ENCODE measurements around the gene PPP1R3G. TPM values are rescaled to one million over a fixed set of nuclear protein-coding genes. Genes with fewer than 3 reads are reported as not detected.

Gene PPP1R3G
- total RNA-seq, 1 donor, result 0.31 TPM

DNA sequence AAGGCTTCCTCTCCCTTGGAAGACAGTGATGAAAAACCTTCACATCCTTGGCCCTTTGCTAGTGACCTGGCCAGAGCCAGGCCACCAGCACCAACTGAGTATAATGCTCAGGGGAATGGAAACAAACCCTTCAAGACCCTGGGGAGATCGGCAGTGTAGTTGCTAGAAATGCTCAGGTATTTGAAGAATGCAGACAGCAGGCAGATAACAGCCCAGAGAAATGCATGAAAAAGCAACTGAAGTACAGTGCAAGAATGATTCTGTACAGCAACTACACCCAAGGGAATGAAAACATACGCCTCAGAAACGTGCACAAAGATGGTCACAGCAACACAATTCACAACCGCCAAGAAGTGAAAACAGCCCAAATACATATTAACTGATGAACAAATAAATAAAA lies 41.1 kb downstream of the PPP1R3G start:
- Histone ChIP-seq H3K4me1 (ENCODE audit: insufficient read depth, low read length) (peaks cover 5% of the 10 kb centered on the region), H3K27me3 (ENCODE audit: insufficient read depth, low read length) (no peaks in the 10 kb centered on the region), H3K9me3 (ENCODE audit: low read depth, low read length) (no peaks in the 10 kb centered on the region), H3K4me3 (ENCODE audit: low read length) (no peak overlapping the region)

- H3K4me1 ChIP-seq (ENCODE audit: insufficient read depth, low read length), result peaks cover 5% of the 10 kb centered on the region
- no peaks in the 10 kb centered on the region for H3K9me3 ChIP-seq (ENCODE audit: low read depth, low read length)
- H3K4me3 ChIP-seq (ENCODE audit: low read length), result no peak overlapping the region
- no peaks in the 10 kb centered on the region for H3K27me3 ChIP-seq (ENCODE audit: insufficient read depth, low read length)
These were observed 42.1 kb downstream of the PPP1R3G start for GRCh38 chr6:5127106-5127687.

DNA sequence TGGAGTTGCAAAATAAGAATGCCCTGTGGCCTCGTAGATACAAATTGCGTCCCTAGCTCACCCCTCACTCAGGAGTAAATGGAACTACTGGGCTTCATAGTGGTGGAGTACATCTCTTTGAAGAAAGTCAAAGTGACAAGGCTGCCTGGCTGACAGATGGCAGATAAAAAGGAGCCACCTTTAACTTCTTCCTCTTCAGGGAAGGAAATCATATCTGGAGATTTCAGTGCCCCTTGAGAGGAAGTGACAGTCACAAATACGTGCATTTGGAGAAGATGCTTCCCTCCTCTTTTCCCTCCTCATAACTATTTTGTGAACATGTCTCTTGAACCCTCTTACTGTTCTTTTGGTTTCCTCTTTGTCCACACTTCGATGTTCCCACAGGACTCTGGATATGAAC lies 43.2 kb downstream of the PPP1R3G start:
- Histone ChIP-seq H3K4me1 (ENCODE audit: insufficient read depth, low read length) (peaks cover 16% of the 10 kb centered on the region), H3K4me3 (ENCODE audit: low read length) (no peak overlapping the region), H3K9me3 (ENCODE audit: low read depth, low read length) (no peaks in the 10 kb centered on the region), H3K27me3 (ENCODE audit: insufficient read depth, low read length) (no peaks in the 10 kb centered on the region)

DNA sequence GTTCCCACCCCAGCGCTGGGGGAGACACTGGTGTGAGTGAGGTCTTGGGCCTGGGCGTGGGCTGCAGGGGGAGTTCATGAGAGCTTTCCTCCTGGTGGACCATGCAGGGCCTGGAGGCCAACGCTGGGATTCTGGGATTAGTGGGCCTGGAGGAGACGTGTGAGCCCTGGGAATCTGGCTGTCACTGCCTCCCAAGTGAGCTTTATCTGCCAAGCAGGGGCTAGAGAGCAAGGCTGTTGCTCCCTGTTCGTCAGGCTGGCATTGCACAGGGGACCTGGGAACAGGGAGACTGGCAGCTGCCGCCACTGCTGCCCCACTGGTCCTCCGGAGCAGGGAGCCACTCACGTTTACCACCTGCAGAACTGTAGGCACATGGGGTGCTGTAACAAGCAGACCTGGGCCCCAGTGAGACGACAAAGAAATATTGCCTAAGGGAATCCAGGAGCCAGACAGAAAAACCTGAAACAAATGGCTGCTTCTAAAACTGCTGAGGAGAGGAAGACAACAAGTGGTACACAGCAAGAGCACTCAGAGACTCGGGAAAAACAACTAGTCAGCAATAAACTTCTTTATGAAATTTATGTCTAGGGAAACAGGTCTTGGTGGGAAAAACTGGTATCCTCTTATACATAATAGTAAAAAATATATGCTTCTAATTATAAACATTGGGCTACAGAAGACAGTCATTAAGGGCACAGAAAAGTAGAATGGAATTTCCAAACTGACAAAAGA lies 45.2 kb downstream of the PPP1R3G start:
- Histone ChIP-seq H3K4me3 (ENCODE audit: low read length) (no peak overlapping the region), H3K9me3 (ENCODE audit: low read depth, low read length) (no peaks in the 10 kb centered on the region), H3K27me3 (ENCODE audit: insufficient read depth, low read length) (no peaks in the 10 kb centered on the region), H3K4me1 (ENCODE audit: insufficient read depth, low read length) (peaks cover 16% of the 10 kb centered on the region)

DNA sequence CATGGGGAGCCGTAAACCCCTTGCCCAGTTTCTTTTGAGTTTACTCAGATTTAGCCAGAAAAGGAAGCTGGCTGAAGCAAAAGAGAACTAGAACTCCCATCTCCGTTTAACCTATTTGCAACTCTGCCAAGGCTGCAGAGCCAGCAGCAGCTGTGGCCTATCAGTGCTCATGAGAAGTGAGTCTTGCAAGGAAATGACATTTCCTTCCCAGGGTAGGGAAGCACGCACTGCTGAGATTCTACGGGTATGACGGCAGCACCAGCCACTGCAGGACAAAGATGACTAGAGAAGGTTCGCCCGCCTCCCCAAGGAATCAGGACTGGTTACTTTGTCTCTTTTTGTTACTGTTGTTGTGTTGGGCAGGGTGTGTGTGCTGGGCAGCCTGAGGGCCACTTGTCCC lies 47.6 kb downstream of the PPP1R3G start:
- Histone ChIP-seq H3K4me1 (ENCODE audit: insufficient read depth, low read length) (peaks cover 20% of the 10 kb centered on the region), H3K4me3 (ENCODE audit: low read length) (no peak overlapping the region), H3K27me3 (ENCODE audit: insufficient read depth, low read length) (no peaks in the 10 kb centered on the region)

DNA sequence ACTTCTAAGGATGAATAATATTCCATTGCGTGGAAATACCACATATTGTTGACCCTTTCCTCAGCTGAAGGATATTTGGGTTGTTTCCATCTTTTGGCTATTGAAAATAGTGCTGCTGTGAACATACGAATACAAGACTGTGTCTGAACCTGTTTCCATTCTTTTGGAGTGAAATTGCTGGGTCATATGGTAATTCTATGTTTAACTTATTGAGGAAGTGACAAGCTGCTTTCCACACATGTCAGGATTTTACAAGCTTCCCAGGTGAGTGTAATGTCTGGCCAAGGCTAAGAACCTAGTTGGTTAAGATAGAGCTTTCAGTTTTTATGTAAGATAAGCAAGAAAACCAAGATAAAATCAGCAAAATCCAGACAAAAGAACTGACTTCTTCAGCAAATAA lies 48.8 kb downstream of the PPP1R3G start:
- no peaks in the 10 kb centered on the region for H3K9me3 ChIP-seq (ENCODE audit: low read depth, low read length)
- peaks cover 15% of the 10 kb centered on the region for H3K4me1 ChIP-seq (ENCODE audit: insufficient read depth, low read length)
- H3K27me3 ChIP-seq (ENCODE audit: insufficient read depth, low read length), result no peaks in the 10 kb centered on the region
- no peak overlapping the region for H3K4me3 ChIP-seq (ENCODE audit: low read length)

More for the DNA sequence above, 47.6 kb downstream of the PPP1R3G start:
- H3K9me3 ChIP-seq (ENCODE audit: low read depth, low read length), result no peaks in the 10 kb centered on the region

DNA sequence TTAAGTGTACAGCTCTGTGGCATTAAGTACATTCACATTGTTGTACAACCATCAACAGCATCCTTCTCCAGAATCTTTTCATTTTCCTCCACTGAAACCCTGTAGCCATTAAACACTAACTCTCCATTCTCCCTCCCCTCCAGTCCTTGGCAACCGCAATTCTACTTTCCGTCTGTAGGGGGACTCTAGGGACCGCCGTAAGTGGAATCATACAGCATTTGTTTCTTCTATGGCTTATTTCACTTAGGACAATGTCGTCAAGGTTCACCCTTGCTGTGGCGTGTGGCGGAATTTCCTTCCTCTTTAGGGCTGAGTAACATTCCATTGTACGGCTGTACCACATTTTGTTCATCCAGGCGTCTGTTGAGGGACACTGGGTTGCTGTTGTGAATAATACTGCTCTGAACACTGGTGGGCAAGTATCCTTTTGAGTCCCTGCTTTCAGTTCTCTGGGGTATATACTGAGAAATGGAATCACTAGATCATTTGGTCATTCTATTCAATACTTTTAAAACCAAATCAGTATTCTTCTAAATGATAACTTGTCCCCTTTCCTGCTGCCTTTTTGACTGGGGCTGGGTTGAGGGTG lies 50.7 kb downstream of the PPP1R3G start:
- Histone ChIP-seq H3K27me3 (ENCODE audit: insufficient read depth, low read length) (no peaks in the 10 kb centered on the region), H3K4me1 (ENCODE audit: insufficient read depth, low read length) (peaks cover 15% of the 10 kb centered on the region), H3K4me3 (ENCODE audit: low read length) (no peak overlapping the region), H3K9me3 (ENCODE audit: low read depth, low read length) (no peaks in the 10 kb centered on the region)

GRCh38 chr6:5136851-5137250 lies 51.7 kb downstream of the PPP1R3G start:
- Histone ChIP-seq H3K4me3 (ENCODE audit: low read length) (no peak overlapping the region), H3K27me3 (ENCODE audit: insufficient read depth, low read length) (no peaks in the 10 kb centered on the region), H3K9me3 (ENCODE audit: low read depth, low read length) (no peaks in the 10 kb centered on the region), H3K4me1 (ENCODE audit: insufficient read depth, low read length) (peaks cover 15% of the 10 kb centered on the region)

Other genes starting within 250 kb of the PPP1R3G start
- 1.3 TPM for gene RPP40, start 81.3 kb upstream of the PPP1R3G start, total RNA-seq
- 25.5 TPM for gene LYRM4, start 175.6 kb downstream of the PPP1R3G start, total RNA-seq
- gene FARS2, start 176.2 kb downstream of the PPP1R3G start, total RNA-seq, result 13.5 TPM

Data from mononuclear cell (primary cell).